Endothelial cell of umbilical vein (primary cell): ENCODE data around the gene MARS1. TPM values are rescaled to one million over a fixed set of nuclear protein-coding genes. Genes with fewer than 3 reads are reported as not detected.
"Not testable (repeated sequence)": the region's sequence is repeated elsewhere in the genome, so short reads cannot be mapped to it uniquely, and the experiment has no call there.

Experiments
- BruUV-seq: library from RNA; stranded (reverse); fragments of 400-500 nt; replicated peaks from 2 replicates; lab custom pipeline; 2021; lab: Mats Ljungman, UMichigan
- CTCF ChIA-PET: fragments of 300-600, 350-600 bp; sonication (Branson Sonifier 250); formaldehyde crosslinking; loops from one replicate; lab custom pipeline; 2021; ENCODE audit warnings: antibody characterized with exemption, inconsistent platforms; lab: Charles Lee
- POLR2A ChIA-PET: fragments of 300-600, 350-600 bp; sonication (Branson Sonifier 250); formaldehyde crosslinking; loops from one replicate; lab custom pipeline; 2021; ENCODE audit warnings: antibody characterized with exemption, inconsistent platforms; lab: Charles Lee
- DNase-seq: peaks from one replicate; pipeline ENCODE4 v3.0.0-alpha.2; 2011; ENCODE audit warnings: low read depth, low spot score
- FAIRE-seq: peaks from 2 replicates; lab custom pipeline; 2011; peaks lifted over from hg19 to GRCh38; lab: Jason Lieb, UNC
- H2AFZ ChIP-seq: 2 replicates; pipeline ENCODE4 v1.6.0; 2012; ENCODE audit warnings: low read depth, low read length, control low read depth, inconsistent platforms
- H3K27ac ChIP-seq: 2 replicates; pipeline ENCODE4 v1.5.1; 2011; ENCODE audit warnings: low read depth, mild to moderate bottlenecking, control low read depth, low read length, moderate library complexity; ENCODE audit not compliant: insufficient read depth
- H3K27me3 ChIP-seq, 2 experiments: 2 replicates each; pipeline versions ENCODE4 v1.6.0 to v1.6.1; 2011; ENCODE audit warnings: low read length in 2 of 2, mixed read lengths in 1 of 2; ENCODE audit not compliant: control insufficient read depth in 2 of 2, insufficient read depth in 2 of 2
- H3K36me3 ChIP-seq, 2 experiments: 2 replicates in 1 of 2; 3 replicates in 1 of 2; pipeline ENCODE4 v1.5.1; 2011; ENCODE audit warnings: low read length in 2 of 2, mild to moderate bottlenecking in 1 of 2, moderate library complexity in 1 of 2; ENCODE audit not compliant: control insufficient read depth in 2 of 2, insufficient read depth in 2 of 2; ENCODE audit errors: extremely low read depth in 1 of 2
- H3K4me1 ChIP-seq: 3 replicates; pipeline ENCODE4 v1.5.1; 2011; ENCODE audit warnings: mild to moderate bottlenecking, low read length; ENCODE audit not compliant: control insufficient read depth, insufficient read depth; ENCODE audit errors: extremely low read depth
- H3K4me2 ChIP-seq: 2 replicates; pipeline ENCODE4 v1.6.1; 2011; ENCODE audit warnings: low read length, control low read depth, mixed read lengths; ENCODE audit not compliant: insufficient read depth
- H3K4me3 ChIP-seq, 3 experiments: fragments of 200-600 bp in 1 of 3; sonication (generic), shearing (Covaris generic) in 1 of 3; replicated peaks in 1 of 3; 2 replicates each; pipeline ENCODE4 v1.5.1; 2011 to 2016; ENCODE audit warnings: control low read depth in 3 of 3, low read length in 3 of 3, mild to moderate bottlenecking in 2 of 3, inconsistent platforms in 1 of 3, low read depth in 1 of 3, moderate library complexity in 1 of 3; ENCODE audit not compliant: insufficient read depth in 1 of 3
- H3K79me2 ChIP-seq: 2 replicates; pipeline ENCODE4 v1.6.0; 2012; ENCODE audit warnings: low read length, inconsistent platforms; ENCODE audit not compliant: control insufficient read depth, insufficient read depth
- H3K9ac ChIP-seq: replicated peaks from 2 replicates; pipeline ENCODE3; 2011; ENCODE audit warnings: low read length, control low read depth; ENCODE audit not compliant: insufficient read depth; ENCODE audit errors: extremely low read depth
- H3K9me1 ChIP-seq: replicated peaks from 3 replicates; pipeline ENCODE4 v1.6.0; 2011; ENCODE audit warnings: mild to moderate bottlenecking, low read length; ENCODE audit not compliant: control insufficient read depth, insufficient read depth; ENCODE audit errors: extremely low read depth
- H3K9me3 ChIP-seq: replicated peaks from 2 replicates; pipeline ENCODE4 v1.5.1; 2012; ENCODE audit warnings: low read length, inconsistent platforms; ENCODE audit not compliant: control insufficient read depth, insufficient read depth
- H4K20me1 ChIP-seq: replicated peaks from 2 replicates; pipeline ENCODE3; 2011; ENCODE audit warnings: mild to moderate bottlenecking, low read length; ENCODE audit not compliant: control insufficient read depth, insufficient read depth; ENCODE audit errors: extremely low read depth
- CTCF ChIP-seq, 2 donors: IDR thresholded peaks; 1 replicate in 1 of 2; 2 replicates in 1 of 2; pipeline ENCODE4 v1.5.1; 2011; ENCODE audit warnings: low read length in 2 of 2, mild to moderate bottlenecking in 2 of 2, moderate library complexity in 2 of 2, control low read depth in 1 of 2, inconsistent platforms in 1 of 2, low read depth in 1 of 2; ENCODE audit not compliant: insufficient read depth in 1 of 2; ENCODE audit errors: extremely low read depth in 1 of 2
- MYC ChIP-seq: IDR thresholded peaks from one replicate; pipeline ENCODE4 v1.6.1; 2011; ENCODE audit warnings: mild to moderate bottlenecking, low read depth, low read length
- dilution Hi-C: fragments of 300-500 bp; cut with MboI; formaldehyde crosslinking; loops from one replicate; pipeline ENCODE4 v1.15.0; 2019; ENCODE audit warnings: low sequenced_read_pairs; ENCODE audit not compliant: extremely low pct_ligation_motif_present
- intact Hi-C: fragments of 100-400 bp; cut with micrococcal nuclease; formaldehyde crosslinking; loops from one replicate; pipeline ENCODE4 v1.10.0; 2022
- polyA plus RNA-seq, 4 experiments: library from polyadenylated mRNA; depleted of rRNA in 3 of 4; stranded (reverse) in 3 of 4; unstranded in 1 of 4; fragments of >200 nt; gene quantifications; 2 replicates each; pipeline versions ENCODE4 v1.2.1 to v1.2.3, GENCODE V29; 2011 to 2012; ENCODE audit warnings: missing spikeins in 1 of 4
- total RNA-seq: library from RNA; stranded (reverse); gene quantifications from 2 replicates; pipeline ENCODE4 v1.2.3, GENCODE V29; 2021

MARS1 gene
- total and polyA plus RNA-seq, 2 donors (not counting 3 experiments of a cell fraction or from before 2014, with no cell fraction given): 118 to 212 TPM

DNA sequence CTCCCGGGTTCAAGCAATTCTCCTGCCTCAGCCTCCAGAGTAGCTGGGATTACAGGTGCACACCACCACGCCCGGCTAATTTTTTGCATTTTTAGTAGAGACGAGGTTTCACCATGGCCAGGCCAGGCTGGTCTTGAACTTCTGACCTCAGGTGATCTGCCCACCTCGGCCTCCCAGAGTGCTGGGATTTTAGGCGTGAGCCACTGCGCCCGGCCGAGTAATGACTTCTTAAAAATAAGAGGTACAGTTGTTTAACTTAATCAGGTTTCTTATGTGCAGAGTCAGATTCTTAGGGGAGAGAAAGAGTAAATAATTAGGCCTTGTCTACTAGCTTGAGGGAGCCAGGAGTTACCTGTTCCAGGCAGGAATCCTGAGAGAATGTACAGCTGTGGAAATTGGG, 26.4 kb downstream of the MARS1 start:
- H3K9me3 ChIP-seq, H2AFZ ChIP-seq, DNase-seq, H3K27ac ChIP-seq, H3K4me3 ChIP-seq, H3K4me2 ChIP-seq, intact Hi-C loops, H3K9ac ChIP-seq, FAIRE-seq, POLR2A ChIA-PET, H3K27me3 ChIP-seq, BruUV-seq, H4K20me1 ChIP-seq, H3K9me1 ChIP-seq, dilution Hi-C loops: not testable (repeated sequence)
- CTCF ChIA-PET: interaction anchor here (1.5 kb wide), 1 partner anchor 11 kb away, joined by 4 read pairs; no protein-coding TSS in a partner anchor
- Histone ChIP-seq H3K36me3 (peaks cover 38 to 49% of the 10 kb centered on the region in 2 experiments), H3K4me1 (peaks cover 21% of the 10 kb centered on the region), H3K79me2 (peaks cover 14% of the 10 kb centered on the region)

DNA sequence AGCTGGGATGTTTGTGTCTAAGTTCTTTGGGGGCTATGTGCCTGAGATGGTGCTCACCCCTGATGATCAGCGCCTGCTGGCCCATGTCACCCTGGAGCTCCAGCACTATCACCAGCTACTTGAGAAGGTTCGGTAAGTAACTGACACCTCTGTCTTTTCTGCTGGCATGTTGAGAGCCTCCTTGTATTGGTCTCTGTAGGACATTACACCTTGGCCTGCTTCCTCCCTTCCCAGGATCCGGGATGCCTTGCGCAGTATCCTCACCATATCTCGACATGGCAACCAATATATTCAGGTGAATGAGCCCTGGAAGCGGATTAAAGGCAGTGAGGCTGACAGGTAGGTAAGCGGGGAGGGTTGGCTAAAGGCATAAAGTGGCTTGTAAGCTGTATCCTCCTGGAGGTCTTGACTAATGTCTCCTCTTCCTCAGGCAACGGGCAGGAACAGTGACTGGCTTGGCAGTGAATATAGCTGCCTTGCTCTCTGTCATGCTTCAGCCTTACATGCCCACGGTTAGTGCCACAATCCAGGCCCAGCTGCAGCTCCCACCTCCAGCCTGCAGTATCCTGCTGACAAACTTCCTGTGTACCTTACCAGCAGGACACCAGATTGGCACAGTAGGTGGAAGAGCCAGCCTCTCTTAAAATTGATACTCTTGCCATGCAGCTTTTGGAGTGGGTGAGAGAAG, 27.0 kb downstream of the MARS1 start:
- no peak overlapping the region for H3K4me2 ChIP-seq
- H3K9me1 ChIP-seq: no peaks in the 10 kb centered on the region
- intact Hi-C loops: no loop called here
- dilution Hi-C loops: no loop called here
- peaks cover 20% of the 10 kb centered on the region for H3K79me2 ChIP-seq
- no peaks in the 10 kb centered on the region for H3K27me3 ChIP-seq
- DNase-seq: no peak
- peaks cover 34 to 45% of the 10 kb centered on the region in 2 experiments for H3K36me3 ChIP-seq
- no peaks in the 10 kb centered on the region for H4K20me1 ChIP-seq
- no peak overlapping the region for H3K9ac ChIP-seq
- no peak overlapping the region for H3K27ac ChIP-seq
- FAIRE-seq: no peak
- H3K4me3 ChIP-seq: no peak overlapping the region
- CTCF ChIA-PET: no interaction called here
- peaks cover 23% of the 10 kb centered on the region for H3K4me1 ChIP-seq
- no peaks in the 10 kb centered on the region for H3K9me3 ChIP-seq
- H2AFZ ChIP-seq: no peak overlapping the region
- no TSS peak for BruUV-seq
- TF ChIP-seq MYC (no peak), CTCF (IDR thresholded peaks at IDR 0.05; ENCODE audit: extremely low read depth in 1 of 2, insufficient read depth in 1 of 2, low read depth in 1 of 2, low read length in 2 of 2) (no peak)
- POLR2A ChIA-PET: interaction anchor here (1.0 kb wide), 1 partner anchor 22 kb away, joined by 10 read pairs; no protein-coding TSS in a partner anchor
